ENCODE data around the gene ACSL4.

- TF ChIP-seq CTCF (conservative IDR thresholded peaks at IDR 0.05; ENCODE audit: low read length) = no peak
- TF ChIP-seq EZH2phosphoT487 (IDR thresholded peaks at IDR 0.05; ENCODE audit: borderline replicate concordance) = no peak
These were observed 45.2 kb downstream of the ACSL4 start for GRCh38 chrX:109687903-109688302.

Measured in Loucy (cell line).